CD4-positive, alpha-beta T cell (primary cell): ENCODE measurements around the gene MED20. TPM values are rescaled to one million over a fixed set of nuclear protein-coding genes. Genes with fewer than 3 reads are reported as not detected.

ENCODE experiments used
- ATAC-seq: fragments of 200-7000 bp; cut with Tn5 transposase; one replicate; pipeline ENCODE4 v1.10.0; 2022; ENCODE audit warnings: mild to moderate bottlenecking; ENCODE audit not compliant: poor library complexity
- CTCF ChIA-PET: fragments of 350-600 bp; sonication (Branson Sonifier 250); formaldehyde crosslinking; loops from one replicate; lab custom pipeline; 2021; ENCODE audit warnings: antibody characterized with exemption, inconsistent platforms; lab: Charles Lee
- POLR2A ChIA-PET: fragments of 350-600 bp; sonication (Branson Sonifier 250); formaldehyde crosslinking; loops from one replicate; lab custom pipeline; 2021; ENCODE audit warnings: antibody characterized with exemption, inconsistent platforms; lab: Charles Lee
- DNase-seq, 14 experiments: peaks; one replicate each; pipeline ENCODE4 v3.0.0-alpha.2; 2013 to 2020; ENCODE audit warnings: mixed read lengths in 2 of 14
- H3K27ac ChIP-seq, 2 donors: one replicate each; pipeline versions ENCODE4 v1.5.1 to v1.7.0; 2013; ENCODE audit warnings: low read length in 2 of 2, low read depth in 1 of 2, mild to moderate bottlenecking in 1 of 2
- H3K27me3 ChIP-seq, 2 experiments: 1 replicate in 1 of 2; 2 replicates in 1 of 2; pipeline versions ENCODE4 v1.6.1 to v1.7.0; 2013; ENCODE audit warnings: low read length in 2 of 2, control low read depth in 1 of 2, mild to moderate bottlenecking in 1 of 2, moderate library complexity in 1 of 2; ENCODE audit not compliant: insufficient read depth in 2 of 2, control insufficient read depth in 1 of 2
- H3K36me3 ChIP-seq: one replicate; pipeline ENCODE4 v1.6.1; 2013; ENCODE audit warnings: low read length, control low read depth; ENCODE audit not compliant: insufficient read depth
- H3K4me1 ChIP-seq: one replicate; pipeline ENCODE4 v1.6.1; 2013; ENCODE audit warnings: low read length, control low read depth; ENCODE audit not compliant: insufficient read depth
- H3K4me3 ChIP-seq: one replicate; pipeline ENCODE4 v1.5.1; 2013; ENCODE audit warnings: mild to moderate bottlenecking, low read length, moderate library complexity
- H3K9me3 ChIP-seq, 2 experiments: 1 replicate in 1 of 2; 2 replicates in 1 of 2; pipeline versions ENCODE4 v1.6.1 to v1.7.0; 2013; ENCODE audit warnings: low read length in 2 of 2, mild to moderate bottlenecking in 2 of 2, control low read depth in 1 of 2, moderate library complexity in 1 of 2; ENCODE audit not compliant: control insufficient read depth in 1 of 2, insufficient read depth in 1 of 2
- H3K27ac Mint-ChIP-seq: one replicate; pipeline ENCODE4 v1.8.0; 2020; ENCODE audit warnings: mixed read lengths
- H3K27me3 Mint-ChIP-seq: one replicate; pipeline ENCODE4 v1.8.0; 2021; ENCODE audit warnings: mixed read lengths
- H3K36me3 Mint-ChIP-seq: one replicate; pipeline ENCODE4 v1.8.0; 2021; ENCODE audit warnings: low read depth, mixed read lengths
- H3K4me1 Mint-ChIP-seq: one replicate; pipeline ENCODE4 v1.8.0; 2021; ENCODE audit warnings: low read depth, mixed read lengths
- H3K4me3 Mint-ChIP-seq: one replicate; pipeline ENCODE4 v1.8.0; 2020; ENCODE audit warnings: mild to moderate bottlenecking, mixed read lengths
- H3K9me3 Mint-ChIP-seq: one replicate; pipeline ENCODE4 v1.8.0; 2020; ENCODE audit warnings: mixed read lengths
- intact Hi-C, 2 experiments: fragments of 100-400 bp; cut with DNase I in 1 of 2; cut with micrococcal nuclease in 1 of 2; formaldehyde crosslinking; loops; one replicate each; pipeline versions ENCODE4 v1.15.1 to v1.9.0; 2023 to 2025; cut with DNase I, micrococcal nuclease
- total RNA-seq, 174 experiments: library from RNA in 2 of 174; stranded (reverse) in 2 of 174; gene quantifications; one replicate each; pipeline ENCODE4 v1.2.3 and lab custom pipeline; 2021 to 2026
- TF ChIP-seq, protein P1 (sequence below): fragments of 200-600 bp; IDR thresholded peaks from one replicate; pipeline ENCODE4 v1.8.0; 2022; ENCODE audit warnings: antibody characterized with exemption, mild to moderate bottlenecking

The MED20 gene
- total RNA-seq, 2 experiments from 2014 or later = 1.3 to 1.6 TPM

DNA sequence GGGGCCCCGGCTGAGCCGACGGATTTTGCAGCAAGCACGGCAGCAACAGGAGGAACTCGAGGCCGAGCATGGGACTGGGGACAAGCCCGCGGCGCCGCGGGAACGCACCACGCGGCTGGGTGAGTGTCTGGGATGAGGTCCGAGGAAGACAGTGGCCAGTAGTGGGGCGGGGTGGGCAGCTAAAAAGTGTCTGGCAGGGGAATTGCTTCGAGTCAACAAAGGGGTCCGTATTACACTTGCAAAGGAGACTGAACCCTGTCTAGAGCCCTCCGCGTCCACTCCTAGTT, 716 bp upstream of the MED20 start:
- Mint-ChIP-seq H3K9me3 (no peaks in the 10 kb centered on the region), H3K4me3 (peak overlapping the region; percentile 99), H3K27ac (peak overlapping the region; percentile 94), H3K27me3 (no peaks in the 10 kb centered on the region), H3K36me3 (peaks cover 30% of the 10 kb centered on the region), H3K4me1 (peaks cover 56% of the 10 kb centered on the region)
- H3K4me1 ChIP-seq = peaks cover 31% of the 10 kb centered on the region
- ChIA-PET CTCF (interaction anchor here (0.8 to 5.6 kb wide), 15 partner anchors 11 to 142 kb away, joined by 3 to 84 read pairs (median 6); partner anchors contain the start of genes CCND3, FRS3, TAF8 and TOMM6), POLR2A (interaction anchor here (0.9 to 3.5 kb wide), 14 partner anchors 9 to 134 kb away, joined by 3 to 41 read pairs (median 12); partner anchors contain the start of genes TAF8, TOMM6 and USP49)
- no peaks in the 10 kb centered on the region for H3K9me3 ChIP-seq
- H3K36me3 ChIP-seq = peaks cover 4% of the 10 kb centered on the region
- peak overlapping the region; percentile 78 for H3K4me3 ChIP-seq
- H3K27ac ChIP-seq = peak overlapping the region; percentile 97 to 98
- TF ChIP-seq, protein P1, sequence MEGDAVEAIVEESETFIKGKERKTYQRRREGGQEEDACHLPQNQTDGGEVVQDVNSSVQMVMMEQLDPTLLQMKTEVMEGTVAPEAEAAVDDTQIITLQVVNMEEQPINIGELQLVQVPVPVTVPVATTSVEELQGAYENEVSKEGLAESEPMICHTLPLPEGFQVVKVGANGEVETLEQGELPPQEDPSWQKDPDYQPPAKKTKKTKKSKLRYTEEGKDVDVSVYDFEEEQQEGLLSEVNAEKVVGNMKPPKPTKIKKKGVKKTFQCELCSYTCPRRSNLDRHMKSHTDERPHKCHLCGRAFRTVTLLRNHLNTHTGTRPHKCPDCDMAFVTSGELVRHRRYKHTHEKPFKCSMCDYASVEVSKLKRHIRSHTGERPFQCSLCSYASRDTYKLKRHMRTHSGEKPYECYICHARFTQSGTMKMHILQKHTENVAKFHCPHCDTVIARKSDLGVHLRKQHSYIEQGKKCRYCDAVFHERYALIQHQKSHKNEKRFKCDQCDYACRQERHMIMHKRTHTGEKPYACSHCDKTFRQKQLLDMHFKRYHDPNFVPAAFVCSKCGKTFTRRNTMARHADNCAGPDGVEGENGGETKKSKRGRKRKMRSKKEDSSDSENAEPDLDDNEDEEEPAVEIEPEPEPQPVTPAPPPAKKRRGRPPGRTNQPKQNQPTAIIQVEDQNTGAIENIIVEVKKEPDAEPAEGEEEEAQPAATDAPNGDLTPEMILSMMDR = no peak
- no peaks in the 10 kb centered on the region for H3K27me3 ChIP-seq
- intact Hi-C loops = loop anchor here (1.0 to 2.0 kb wide), 9 partner anchors 15 to 641 kb away; partner anchors contain the start of genes TOMM6 (in 2 of the 2), USP49 (in 2 of the 2), CCND3 (in 1 of the 2) and MRPS10 (in 1 of the 2)
- DNase-seq (peak in 1 of 14 experiments; percentile 27), ATAC-seq (peak; percentile 10)

DNA sequence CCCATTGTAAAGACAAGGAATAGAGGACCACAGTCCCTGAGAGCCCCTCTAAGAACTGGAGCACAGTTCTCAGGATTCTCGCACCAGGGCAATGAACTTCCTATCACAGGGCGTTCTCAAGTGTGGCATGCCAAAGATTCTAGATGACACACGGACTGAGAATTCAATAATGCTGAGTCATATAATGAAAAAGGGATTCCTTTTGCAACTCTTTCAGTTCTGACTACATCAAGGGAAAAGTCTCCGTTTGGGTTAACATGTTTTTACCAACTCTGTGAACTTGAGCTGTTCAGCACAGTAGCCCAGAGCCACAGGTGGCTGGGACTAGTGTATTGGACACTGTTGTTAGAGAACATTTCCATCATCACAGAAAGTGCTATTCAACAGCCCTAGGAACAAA, 3.4 kb downstream of the MED20 start:
- peaks cover 29% of the 10 kb centered on the region for H3K36me3 ChIP-seq
- H3K27ac ChIP-seq = no peak overlapping the region
- Mint-ChIP-seq H3K27ac (peak overlapping the region; percentile 53), H3K4me1 (peaks cover 32% of the 10 kb centered on the region), H3K27me3 (no peaks in the 10 kb centered on the region), H3K4me3 (peak overlapping the region; percentile 45), H3K36me3 (peaks cover 44% of the 10 kb centered on the region), H3K9me3 (no peaks in the 10 kb centered on the region)
- no peak for ATAC-seq
- ChIA-PET POLR2A (no interaction called here), CTCF (no interaction called here)
- intact Hi-C loops = loop anchor here in 1 of 2 experiments (1.0 kb wide), 1 partner anchor 126 kb away; no protein-coding TSS in a partner anchor
- no peaks in the 10 kb centered on the region for H3K27me3 ChIP-seq
- TF ChIP-seq, protein P1 = no peak
- no peak for DNase-seq
- H3K4me3 ChIP-seq = no peak overlapping the region
- no peaks in the 10 kb centered on the region for H3K9me3 ChIP-seq
- peaks cover 23% of the 10 kb centered on the region for H3K4me1 ChIP-seq

DNA sequence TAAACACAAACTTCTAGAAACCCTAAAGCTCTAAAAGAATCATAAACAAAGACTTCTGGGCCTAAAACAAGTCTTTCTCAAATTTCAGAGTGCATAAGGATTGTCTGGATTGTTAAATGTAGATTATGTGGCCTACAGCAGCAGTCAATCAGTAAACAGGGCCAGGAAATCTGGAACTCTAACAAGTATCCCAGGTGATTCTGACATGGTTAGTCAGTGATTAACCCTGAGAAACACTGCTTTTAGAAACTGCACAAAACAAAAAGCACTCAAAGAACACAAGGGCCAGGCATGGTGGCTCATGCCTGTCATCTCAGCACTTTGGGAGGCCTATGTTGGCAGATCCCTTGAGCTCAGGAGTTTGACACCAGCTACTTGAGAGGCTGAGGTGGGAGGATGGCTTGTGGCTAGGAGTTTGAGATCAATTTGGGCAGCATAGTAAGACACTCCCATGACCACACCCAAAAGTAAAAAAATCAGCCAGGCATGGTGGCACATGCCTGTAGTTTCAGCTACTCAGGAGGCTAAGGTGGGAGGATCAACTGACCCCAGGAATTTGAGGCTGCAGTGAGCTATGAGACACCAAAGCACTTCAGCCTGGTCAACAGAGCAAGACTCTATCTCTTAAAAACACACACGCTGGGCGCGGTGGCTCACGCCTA, 5.9 kb downstream of the MED20 start:
- Histone ChIP-seq H3K4me1 (peaks cover 6% of the 10 kb centered on the region), H3K27ac (no peak overlapping the region), H3K9me3 (no peaks in the 10 kb centered on the region), H3K36me3 (peaks cover 30% of the 10 kb centered on the region), H3K27me3 (no peaks in the 10 kb centered on the region), H3K4me3 (no peak overlapping the region)
- peaks cover 29% of the 10 kb centered on the region for H3K36me3 Mint-ChIP-seq
- ChIA-PET CTCF (interaction anchor here (1.9 kb wide), 1 partner anchor 127 kb away, joined by 5 read pairs; the partner anchor contains the start of gene TOMM6), POLR2A (no interaction called here)
- H3K27ac Mint-ChIP-seq = no peak overlapping the region
- no peak overlapping the region for H3K4me3 Mint-ChIP-seq
- no peaks in the 10 kb centered on the region for H3K27me3 Mint-ChIP-seq
- no peak for ATAC-seq
- intact Hi-C loops = no loop called here
- no peaks in the 10 kb centered on the region for H3K9me3 Mint-ChIP-seq
- H3K4me1 Mint-ChIP-seq = peaks cover 10% of the 10 kb centered on the region
- TF ChIP-seq, protein P1 = no peak
- DNase-seq = no peak
